ENCODE data around the gene TAOK1.
"Not testable (repeated sequence)": the region's sequence is repeated elsewhere in the genome, so short reads cannot be mapped to it uniquely, and the experiment has no call there.

The TAOK1 gene

GRCh38 chr17:29469276-29469675 lies 79.1 kb downstream of the TAOK1 start:
- peak in 1 of 2 experiments; percentile 27 for DNase-seq (ENCODE audit: low read depth in 1 of 2, low spot score in 1 of 2)
- Histone ChIP-seq H3K4me3 (replicated peaks; ENCODE audit: insufficient read depth, low read length) (no peak overlapping the region), H3K27ac (replicated peaks) (no peak overlapping the region), H3K27me3 (ENCODE audit: insufficient read depth, poor library complexity, severe bottlenecking) (no peaks in the 10 kb centered on the region)
- TF ChIP-seq SPI1 (IDR thresholded peaks at IDR 0.05; ENCODE audit: borderline replicate concordance, low read depth) (no peak), POLR2AphosphoS5 (IDR thresholded peaks at IDR 0.05; ENCODE audit: low read depth) (no peak), REST (IDR thresholded peaks at IDR 0.05; ENCODE audit: insufficient replicate concordance, low read depth) (no peak), GABPA (IDR thresholded peaks at IDR 0.05; ENCODE audit: low read depth) (no peak)
- TF ChIP-seq, protein P1, sequence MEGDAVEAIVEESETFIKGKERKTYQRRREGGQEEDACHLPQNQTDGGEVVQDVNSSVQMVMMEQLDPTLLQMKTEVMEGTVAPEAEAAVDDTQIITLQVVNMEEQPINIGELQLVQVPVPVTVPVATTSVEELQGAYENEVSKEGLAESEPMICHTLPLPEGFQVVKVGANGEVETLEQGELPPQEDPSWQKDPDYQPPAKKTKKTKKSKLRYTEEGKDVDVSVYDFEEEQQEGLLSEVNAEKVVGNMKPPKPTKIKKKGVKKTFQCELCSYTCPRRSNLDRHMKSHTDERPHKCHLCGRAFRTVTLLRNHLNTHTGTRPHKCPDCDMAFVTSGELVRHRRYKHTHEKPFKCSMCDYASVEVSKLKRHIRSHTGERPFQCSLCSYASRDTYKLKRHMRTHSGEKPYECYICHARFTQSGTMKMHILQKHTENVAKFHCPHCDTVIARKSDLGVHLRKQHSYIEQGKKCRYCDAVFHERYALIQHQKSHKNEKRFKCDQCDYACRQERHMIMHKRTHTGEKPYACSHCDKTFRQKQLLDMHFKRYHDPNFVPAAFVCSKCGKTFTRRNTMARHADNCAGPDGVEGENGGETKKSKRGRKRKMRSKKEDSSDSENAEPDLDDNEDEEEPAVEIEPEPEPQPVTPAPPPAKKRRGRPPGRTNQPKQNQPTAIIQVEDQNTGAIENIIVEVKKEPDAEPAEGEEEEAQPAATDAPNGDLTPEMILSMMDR (IDR thresholded peaks at IDR 0.05; ENCODE audit: insufficient read depth, low read length), result no peak

DNA sequence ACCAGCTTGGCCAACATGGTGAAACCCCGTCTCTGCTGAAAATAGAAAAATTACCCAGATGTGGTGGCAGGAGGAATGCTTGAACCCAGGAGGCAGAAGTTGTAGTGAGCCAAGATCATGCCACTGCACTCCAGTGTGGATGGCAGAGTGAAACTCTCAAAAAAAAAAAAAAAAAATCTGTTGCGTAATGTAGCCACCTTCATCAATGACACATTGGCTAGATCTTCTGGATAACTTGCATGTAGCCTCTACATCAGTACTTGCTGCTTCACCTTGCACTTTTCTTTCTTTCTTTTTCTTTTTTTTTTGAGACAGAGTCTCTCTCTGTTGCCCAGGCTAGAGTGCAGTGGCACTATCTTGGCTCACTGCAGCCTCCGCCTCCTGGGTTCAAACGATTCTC lies 83.3 kb downstream of the TAOK1 start:
- DNase-seq (ENCODE audit: low read depth in 1 of 2, low spot score in 1 of 2); H3K4me3 ChIP-seq (replicated peaks; ENCODE audit: insufficient read depth, low read length): not testable (repeated sequence)

GRCh38 chr17:29474297-29474696 lies 84.1 kb downstream of the TAOK1 start:
- no peak overlapping the region for H3K4me3 ChIP-seq (replicated peaks; ENCODE audit: insufficient read depth, low read length)
- no peak for DNase-seq (ENCODE audit: low read depth in 1 of 2, low spot score in 1 of 2)
- TF ChIP-seq SPI1 (IDR thresholded peaks at IDR 0.05; ENCODE audit: borderline replicate concordance, low read depth) (no peak), GABPA (IDR thresholded peaks at IDR 0.05; ENCODE audit: low read depth) (no peak)
- H3K27me3 ChIP-seq (ENCODE audit: insufficient read depth, poor library complexity, severe bottlenecking), result no peaks in the 10 kb centered on the region
- H3K27ac ChIP-seq (replicated peaks), result no peak overlapping the region

More for the DNA sequence above, 83.3 kb downstream of the TAOK1 start:
- H3K27me3 ChIP-seq (ENCODE audit: insufficient read depth, poor library complexity, severe bottlenecking); H3K27ac ChIP-seq (replicated peaks): not testable (repeated sequence)

GRCh38 chr17:29475891-29476290 lies 85.7 kb downstream of the TAOK1 start:
- no peak for DNase-seq (ENCODE audit: low read depth in 1 of 2, low spot score in 1 of 2)
- TF ChIP-seq POLR2AphosphoS5 (IDR thresholded peaks at IDR 0.05; ENCODE audit: low read depth) (no peak), REST (IDR thresholded peaks at IDR 0.05; ENCODE audit: insufficient replicate concordance, low read depth) (no peak), SPI1 (IDR thresholded peaks at IDR 0.05; ENCODE audit: borderline replicate concordance, low read depth) (no peak), GABPA (IDR thresholded peaks at IDR 0.05; ENCODE audit: low read depth) (no peak)
- TF ChIP-seq, protein P1 (IDR thresholded peaks at IDR 0.05; ENCODE audit: insufficient read depth, low read length), result no peak

GRCh38 chr17:29480249-29480928 lies 90.2 kb downstream of the TAOK1 start:
- not testable (repeated sequence) for H3K27me3 ChIP-seq (ENCODE audit: insufficient read depth, poor library complexity, severe bottlenecking); H3K4me3 ChIP-seq (replicated peaks; ENCODE audit: insufficient read depth, low read length); H3K27ac ChIP-seq (replicated peaks); DNase-seq (ENCODE audit: low read depth in 1 of 2, low spot score in 1 of 2)

More at GRCh38 chr17:29475891-29476290, 85.7 kb downstream of the TAOK1 start:
- Histone ChIP-seq H3K27ac (replicated peaks) (no peak overlapping the region), H3K27me3 (ENCODE audit: insufficient read depth, poor library complexity, severe bottlenecking) (no peaks in the 10 kb centered on the region), H3K4me3 (replicated peaks; ENCODE audit: insufficient read depth, low read length) (no peak overlapping the region)

All from HL-60 (cell line).